Measurements from ENCODE around the gene ODC1.

The ODC1 gene

DNA sequence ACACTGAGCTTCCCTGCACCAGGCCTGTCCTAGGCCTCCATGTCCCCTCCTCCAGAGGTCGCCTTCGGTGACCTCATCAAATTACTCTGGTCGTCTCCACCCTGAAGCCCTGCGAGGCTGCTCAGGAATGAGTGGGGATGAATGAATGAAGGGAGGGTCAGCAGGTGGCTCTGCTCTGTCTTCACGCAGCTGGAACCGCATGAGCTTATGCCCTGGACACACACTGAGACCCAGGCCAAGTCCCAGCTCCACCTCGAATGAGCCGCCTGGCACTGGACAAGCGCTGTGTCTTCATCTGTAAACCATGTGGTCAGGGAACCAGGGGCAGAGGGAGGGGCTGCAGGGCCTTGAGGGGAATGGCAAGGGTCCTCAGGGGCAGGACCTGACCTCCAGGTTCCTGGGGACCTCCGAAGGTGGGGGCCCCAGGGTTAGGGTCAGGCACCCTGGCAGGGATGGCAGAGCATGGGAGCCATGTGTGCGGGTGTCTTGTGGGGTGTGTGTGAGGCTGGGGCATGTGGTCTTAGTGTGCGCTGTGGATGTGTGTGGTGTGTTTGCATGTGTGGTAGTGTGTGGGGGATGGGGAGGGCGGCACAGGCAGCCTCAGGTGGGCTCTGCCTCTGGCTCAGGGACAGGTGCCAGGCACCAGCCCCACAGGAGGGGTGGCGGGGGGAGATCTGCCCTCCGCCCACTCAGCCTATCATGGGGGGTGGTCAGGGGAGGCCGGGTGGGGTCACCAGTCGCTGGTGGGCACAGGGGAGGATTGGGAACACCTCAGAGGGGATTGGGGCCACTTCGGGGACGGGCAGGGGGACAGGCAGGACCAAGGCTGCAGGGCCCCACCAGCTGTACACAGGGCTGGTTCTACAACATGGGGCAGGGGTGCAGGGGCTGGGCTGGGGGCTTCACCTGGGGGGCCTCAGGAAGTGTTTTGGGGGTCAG, 13.9 kb downstream of the ODC1 start:
- no peak for DNase-seq (ENCODE audit: low read depth in 2 of 2)

DNA sequence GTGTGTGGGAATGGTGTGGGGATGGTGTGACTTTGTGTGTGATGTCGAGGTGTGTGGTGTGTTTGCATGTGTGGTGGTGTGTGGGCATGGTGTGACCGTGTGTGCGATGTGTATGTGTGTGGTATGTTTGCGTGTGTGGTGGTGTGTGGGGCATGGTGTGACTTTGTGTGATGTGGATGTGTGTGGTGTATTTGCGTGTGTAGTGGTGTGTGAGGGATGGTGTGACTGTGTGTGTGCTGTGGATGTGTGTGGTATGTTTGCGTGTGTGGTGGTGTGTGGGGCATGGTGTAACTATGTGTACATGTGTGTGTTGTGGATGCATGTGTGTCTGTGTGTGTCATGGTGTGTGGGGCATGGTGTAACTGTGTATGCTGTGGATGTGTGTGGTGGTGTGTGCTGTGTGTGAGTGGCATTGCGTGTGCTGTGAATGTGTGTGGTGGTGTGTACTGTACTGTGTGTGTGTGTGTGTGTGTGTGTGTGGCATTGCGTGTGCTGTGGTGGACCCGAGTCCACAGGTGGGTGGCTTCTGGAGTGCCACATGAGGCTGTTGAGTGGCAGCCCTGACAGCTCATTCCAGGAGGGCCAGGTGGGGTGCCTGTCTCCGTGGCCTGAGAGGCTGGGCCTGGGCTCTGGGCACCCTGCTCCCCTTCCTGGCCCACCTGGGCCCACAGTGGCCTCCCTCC, 14.7 kb downstream of the ODC1 start:
- DNase-seq (ENCODE audit: low read depth in 2 of 2), result no peak

DNA sequence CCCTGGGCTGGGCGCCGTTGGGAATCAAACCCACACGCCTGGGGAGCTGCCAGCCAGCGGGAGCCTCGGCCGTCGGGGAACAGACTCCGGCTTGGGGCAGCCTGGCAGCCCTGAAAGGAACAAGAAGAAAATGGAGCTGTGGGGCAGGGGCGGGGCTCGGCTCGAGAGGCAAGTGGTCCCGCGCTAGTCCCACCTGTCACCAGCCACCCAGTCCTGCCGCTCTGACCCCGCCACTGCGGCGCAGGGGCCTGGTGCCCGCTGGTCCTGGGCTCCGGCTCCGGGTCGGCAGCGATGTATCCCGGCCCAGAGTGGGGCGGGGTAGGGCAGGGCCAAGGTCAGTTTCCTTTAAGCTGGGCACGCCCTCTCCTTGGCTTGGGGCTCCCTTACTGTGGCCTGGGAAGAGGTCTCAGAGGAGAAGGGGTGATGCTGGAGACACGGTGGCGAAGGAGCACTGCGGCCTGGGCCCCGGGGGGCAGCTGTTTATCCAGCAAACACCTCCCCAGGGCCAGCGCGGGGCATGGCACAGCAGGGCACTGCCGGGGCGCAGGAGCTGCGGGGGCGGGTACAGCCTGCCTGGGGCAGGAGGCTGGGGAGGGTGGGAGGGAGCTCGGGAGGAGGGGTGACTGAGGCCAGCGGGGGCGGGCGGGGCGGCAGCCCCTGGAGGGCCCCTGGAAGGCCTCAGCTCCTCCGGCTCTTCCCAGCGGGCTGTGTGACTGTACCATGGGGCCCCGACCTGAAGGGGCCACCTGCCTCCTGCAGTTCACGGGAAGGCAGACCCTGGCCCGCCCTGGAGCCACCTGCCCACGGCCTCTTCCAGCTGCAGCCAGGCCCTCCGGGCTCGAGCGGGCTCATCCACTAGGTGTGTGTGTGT, 15.6 kb downstream of the ODC1 start:
- no peak for DNase-seq (ENCODE audit: low read depth in 2 of 2)

DNA sequence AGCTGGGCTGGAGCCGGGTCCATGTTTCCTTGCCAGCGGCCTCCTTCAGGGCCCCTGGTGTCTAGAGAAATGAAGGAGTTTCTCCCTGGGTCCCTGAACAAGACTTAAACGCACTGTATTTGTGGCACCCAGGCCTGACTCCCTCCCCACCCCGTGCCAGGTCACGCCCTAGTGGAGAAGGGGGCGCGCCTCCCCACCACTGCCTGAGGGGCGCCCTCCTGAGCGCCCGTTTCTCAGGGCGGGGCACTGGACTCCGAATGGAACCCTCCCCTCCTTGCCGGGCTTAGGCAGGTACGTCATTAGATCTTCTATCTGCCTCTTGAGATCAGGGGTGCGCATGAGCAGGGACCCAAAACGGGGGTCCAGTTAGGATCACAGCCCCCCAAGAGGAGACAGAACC, 16.3 kb downstream of the ODC1 start:
- DNase-seq (ENCODE audit: low read depth in 2 of 2), result no peak

DNA sequence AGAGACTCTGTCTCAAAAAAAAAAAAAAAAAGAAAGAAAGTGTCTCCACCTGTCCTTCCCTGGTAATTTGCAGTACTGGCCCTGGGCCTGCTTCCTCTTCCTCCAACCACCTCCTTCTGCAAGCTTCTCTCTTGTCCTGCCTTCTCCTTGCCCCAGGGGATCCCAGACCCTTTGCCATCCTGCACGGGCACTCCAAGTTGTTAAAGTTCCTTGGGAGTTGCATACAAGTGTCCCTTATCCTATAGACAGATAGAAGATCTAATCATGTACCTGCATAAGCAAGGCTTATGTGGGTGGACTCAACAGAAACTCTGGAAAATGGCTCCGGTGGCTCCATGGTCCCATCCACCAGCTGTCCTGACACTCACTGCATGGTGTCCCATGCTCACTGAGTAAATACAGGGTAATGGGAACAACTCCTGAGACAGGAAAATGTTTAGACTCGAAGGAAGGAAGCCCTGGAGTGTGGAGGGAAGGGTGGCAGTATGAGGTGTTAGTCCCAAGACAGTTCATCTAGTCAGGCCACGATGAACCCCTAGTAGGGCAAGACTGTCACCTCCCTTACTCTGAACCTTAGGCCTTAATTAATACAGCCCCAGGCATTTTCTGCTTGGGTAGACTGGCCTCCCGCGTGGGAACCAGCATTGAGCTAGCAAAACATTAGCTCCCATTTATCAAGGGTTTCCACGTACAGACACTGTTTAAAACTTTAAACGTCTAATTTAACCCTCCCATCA, 17.1 kb downstream of the ODC1 start:
- no peak for DNase-seq (ENCODE audit: low read depth in 2 of 2)

DNA sequence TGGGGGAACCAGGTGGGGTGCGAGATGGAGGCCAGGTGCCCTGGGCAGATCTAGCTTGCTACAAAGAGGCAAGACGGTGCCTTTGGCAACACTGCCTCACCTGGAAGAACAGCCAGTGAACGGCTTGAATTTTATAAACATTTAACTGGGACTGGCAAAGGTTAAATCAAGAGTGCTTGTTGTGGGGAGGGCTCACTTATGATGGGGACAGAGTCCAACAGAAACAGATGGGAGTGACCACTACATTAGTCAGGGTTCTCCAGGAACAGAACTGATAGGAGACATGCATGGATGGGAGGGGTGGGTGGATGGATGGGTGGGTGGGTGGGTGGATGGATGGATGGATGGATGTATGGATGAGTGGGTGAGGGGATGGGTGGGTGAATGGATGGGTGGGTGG, 19.2 kb downstream of the ODC1 start:
- no peak for DNase-seq (ENCODE audit: low read depth in 2 of 2)

DNA sequence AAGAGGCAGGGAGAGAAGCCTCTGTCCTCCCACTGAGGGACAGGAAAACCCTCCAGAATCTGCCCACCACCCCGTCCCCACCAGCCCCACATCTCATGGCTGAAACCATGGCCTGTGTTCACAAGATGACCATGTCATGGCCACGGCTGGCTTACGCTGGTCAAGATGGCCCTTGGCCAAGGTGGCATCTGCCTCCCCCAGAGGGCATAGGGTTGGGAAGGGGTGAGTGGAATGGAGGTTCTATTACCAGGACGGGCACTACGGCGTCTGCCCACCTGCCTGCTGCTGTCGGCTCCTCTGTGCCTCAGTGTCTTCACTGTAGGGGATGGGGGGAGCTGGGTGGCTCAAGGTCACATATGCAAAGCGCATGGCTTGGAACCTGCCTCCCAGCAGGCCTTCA, 19.8 kb downstream of the ODC1 start:
- DNase-seq (ENCODE audit: low read depth in 2 of 2), result no peak

DNA sequence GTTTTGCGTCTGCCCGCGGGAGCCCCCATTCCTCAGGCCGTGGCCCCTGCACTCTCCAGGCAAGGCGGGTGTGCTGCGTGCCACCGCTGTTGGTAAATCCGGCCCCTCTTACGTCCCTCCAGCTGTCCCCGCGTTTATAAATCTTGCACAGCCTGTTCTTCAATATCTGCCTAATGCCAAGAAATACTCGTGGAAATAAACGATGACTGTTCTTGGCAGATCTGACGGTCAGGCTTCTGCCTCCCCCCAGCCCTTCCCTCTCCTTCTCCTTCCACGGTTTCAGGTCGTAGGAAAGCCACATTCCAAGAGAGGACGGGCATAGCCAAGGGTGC, 20.5 kb downstream of the ODC1 start:
- DNase-seq (ENCODE audit: low read depth in 2 of 2), result no peak

DNA sequence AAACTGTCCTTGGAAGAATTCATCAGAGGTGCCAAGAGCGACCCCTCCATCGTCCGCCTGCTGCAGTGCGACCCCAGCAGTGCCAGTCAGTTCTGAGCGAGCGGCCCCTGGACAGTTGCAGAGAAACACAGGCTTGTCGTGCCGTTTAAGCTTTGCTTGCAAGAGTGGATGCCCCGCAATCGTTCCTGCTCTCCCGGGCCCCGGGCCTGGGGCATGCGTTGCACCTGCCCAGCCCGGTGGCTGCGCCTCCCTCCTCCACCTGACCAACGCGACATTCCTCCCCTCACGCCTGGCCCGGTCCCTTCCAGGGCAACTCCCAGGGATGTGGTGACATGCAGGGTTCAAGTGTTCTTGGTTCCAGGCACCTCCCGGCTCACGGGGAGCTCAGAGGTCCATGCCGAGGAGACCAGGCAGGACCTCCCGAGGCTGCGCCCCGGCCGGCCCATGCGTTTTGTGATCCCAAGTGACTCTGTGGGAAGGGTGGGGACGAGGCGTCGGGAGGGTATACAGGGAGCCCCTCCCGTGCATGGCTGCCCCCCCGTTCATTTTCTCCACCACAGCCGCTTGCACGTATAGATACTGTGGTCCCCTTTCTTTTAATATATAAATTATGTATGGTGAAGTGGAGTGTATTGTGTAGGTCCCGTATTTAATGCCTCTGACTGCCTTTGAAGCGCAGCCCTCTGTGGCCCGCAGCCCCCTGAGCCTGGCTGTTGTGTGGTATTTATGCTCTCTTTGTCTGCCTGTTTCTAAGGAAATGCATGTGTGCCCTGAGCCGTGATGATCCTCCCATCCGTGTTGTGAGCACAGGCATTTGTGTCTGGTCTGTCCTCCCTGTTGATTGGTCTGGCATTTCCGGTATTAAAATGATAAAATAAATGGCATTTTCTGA, 21.2 kb downstream of the ODC1 start:
- DNase-seq (ENCODE audit: low read depth in 2 of 2), result no peak

DNA sequence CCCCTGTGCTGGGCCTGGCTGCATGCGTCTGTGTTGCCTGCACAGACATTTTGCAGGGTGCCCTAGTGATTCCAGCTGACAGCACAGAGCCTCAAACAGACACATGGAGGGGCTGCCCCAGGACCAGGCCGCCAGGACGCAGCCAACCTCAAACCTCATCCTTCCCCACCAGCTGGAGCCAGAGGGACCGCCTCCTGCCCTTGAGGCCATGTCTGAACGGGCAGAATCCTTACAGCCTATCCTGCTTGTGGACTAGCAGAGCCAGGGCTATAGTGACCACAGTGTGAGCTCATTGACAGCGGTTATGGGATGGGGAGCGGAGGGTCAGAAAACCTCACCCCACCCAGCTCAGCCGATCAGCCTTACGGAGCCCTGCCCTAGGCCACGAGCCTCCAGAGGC, 22.4 kb downstream of the ODC1 start:
- no peak for DNase-seq (ENCODE audit: low read depth in 2 of 2)

DNA sequence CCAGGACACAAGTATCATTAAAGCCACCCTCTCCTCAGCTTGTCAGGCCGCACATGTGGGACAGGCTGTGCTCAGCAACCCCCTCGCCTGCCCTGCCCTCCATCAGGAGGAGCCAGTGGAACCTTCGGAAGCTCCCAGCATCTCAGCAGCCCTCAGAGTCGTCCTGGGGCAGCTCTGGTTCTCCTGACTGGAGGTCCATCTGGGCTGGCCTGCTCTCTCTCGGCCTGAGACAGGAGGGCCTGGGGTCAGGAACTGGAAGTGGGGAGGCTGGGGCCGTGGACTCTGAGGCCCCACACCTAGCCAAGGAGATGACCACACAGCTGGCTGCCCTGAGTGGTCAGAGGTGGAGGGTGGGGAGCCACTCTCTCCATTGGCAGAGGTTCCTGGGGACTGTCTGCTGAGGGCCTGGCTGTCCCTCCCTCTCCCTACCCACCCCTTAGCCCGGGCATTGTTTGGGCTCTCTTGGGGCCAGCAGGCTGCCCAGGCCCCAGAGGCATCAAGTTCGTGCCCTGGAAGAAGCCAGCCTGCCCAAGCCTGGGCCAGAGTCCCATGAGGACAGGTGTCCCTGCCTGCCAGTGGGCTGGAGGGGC, 23.1 kb downstream of the ODC1 start:
- DNase-seq (ENCODE audit: low read depth in 2 of 2), result no peak

DNA sequence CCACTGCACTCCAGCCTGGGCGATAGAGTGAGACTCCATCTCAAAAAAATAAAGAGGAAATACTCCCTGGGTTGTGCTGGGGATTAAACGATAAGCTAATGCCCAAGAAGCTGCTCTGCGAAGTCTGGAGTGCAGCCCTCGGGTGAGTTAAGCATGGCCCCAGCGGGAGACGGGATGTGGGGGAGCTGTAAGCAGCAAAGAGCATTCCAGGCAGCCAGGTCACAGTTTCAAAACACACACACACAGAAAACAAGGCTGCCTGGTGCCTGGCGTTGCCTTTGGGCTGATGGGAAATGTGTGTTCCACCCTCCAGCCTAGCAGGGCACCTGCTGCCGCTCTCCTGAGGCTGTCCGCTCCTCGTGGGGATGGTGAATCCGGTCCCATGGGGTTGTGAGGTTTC, 24.1 kb downstream of the ODC1 start:
- DNase-seq (ENCODE audit: low read depth in 2 of 2), result no peak

DNA sequence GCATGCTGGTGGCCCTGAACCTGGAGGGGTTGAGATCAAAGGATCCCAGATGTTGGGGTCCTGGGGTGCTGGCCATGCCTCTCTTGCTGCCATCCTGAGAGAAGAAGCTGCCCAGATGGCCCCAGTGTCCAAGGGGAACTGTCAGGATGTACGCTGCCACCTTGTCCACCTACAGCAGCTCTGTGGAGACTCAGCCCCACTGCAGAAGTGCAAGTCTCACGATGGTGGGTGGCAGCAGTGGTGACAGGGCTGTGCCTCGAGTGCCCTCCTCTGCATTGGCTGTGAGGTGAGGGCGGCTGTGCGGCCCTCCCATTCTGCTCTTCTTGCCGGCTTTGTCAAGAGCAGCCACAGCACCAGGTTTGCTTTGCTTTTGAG, 24.7 kb downstream of the ODC1 start:
- DNase-seq (ENCODE audit: low read depth in 2 of 2), result no peak

DNA sequence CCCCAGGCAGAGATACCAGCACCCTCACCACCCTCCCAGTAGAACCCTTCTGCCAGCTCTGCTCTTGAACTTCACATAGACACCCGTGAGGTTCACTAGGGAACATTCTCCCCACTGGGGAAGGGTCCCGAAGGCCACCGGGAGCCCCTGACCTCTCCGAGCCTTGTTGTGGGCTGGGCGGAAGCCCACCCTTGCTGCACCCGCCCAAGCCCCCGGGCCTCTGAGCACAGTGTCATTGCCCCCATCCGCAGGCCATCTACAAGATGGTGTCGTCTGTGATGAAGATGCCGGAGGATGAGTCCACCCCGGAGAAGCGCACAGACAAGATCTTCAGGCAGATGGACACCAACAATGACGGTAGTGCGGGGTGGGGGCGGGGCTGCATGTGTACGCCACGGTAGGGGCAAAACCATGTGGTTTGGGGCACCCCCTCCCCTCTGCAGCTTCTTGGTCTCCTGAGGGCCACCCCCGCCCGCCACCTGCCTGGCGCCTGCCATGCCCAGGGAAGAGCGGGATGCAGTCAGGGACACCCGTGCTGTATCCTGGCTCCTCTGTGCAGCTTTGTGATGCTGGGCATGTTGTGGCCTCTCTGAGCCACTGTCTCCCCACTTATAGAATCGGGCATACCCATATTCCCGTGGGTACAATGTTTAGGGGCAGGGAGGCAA, 25.3 kb downstream of the ODC1 start:
- DNase-seq (ENCODE audit: low read depth in 2 of 2), result no peak

DNA sequence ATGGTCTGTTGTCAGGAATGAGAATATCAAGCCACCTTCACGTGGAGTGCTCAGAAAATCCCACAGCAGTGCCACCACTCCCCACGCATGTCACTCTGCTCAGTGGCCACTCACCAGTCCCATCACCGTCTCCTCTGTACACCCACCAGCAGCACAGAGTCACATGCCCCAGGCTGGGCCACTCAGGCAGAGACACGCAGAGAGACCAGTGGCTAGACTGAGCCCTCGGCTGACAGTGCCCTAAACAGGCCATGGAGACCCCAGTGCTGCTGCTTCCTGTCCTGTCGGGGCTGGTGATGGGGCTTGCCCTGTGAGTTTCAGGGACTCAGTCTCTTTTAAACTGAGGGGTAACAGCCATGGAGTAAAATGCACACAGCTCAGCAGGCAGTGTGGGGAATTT, 25.9 kb downstream of the ODC1 start:
- DNase-seq (ENCODE audit: low read depth in 2 of 2), result no peak

DNA sequence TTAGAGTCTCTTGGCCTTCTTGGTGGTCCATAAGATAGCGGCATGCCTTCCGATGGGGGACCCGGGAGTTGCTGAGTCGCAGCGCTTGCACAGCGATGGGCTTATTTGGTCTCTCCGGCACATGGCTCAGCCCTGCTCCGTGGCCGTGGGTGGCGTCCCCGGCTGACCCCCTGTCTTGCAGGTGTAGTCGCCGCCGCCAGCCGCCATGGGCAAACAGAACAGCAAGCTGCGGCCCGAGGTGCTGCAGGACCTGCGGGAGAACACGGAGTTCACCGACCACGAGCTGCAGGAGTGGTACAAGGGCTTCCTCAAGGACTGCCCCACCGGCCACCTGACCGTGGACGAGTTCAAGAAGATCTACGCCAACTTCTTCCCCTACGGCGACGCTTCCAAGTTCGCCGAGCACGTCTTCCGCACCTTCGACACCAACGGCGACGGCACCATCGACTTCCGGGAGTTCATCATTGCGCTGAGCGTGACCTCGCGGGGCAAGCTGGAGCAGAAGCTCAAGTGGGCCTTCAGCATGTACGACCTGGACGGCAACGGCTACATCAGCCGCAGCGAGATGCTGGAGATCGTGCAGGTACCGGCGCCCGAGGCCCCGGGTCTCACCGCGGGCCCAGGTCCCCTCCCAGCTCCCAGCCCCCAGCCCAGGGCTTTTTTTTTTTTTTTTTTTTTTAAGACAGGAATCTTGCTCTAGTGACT, 28.4 kb downstream of the ODC1 start:
- no peak for DNase-seq (ENCODE audit: low read depth in 2 of 2)

DNA sequence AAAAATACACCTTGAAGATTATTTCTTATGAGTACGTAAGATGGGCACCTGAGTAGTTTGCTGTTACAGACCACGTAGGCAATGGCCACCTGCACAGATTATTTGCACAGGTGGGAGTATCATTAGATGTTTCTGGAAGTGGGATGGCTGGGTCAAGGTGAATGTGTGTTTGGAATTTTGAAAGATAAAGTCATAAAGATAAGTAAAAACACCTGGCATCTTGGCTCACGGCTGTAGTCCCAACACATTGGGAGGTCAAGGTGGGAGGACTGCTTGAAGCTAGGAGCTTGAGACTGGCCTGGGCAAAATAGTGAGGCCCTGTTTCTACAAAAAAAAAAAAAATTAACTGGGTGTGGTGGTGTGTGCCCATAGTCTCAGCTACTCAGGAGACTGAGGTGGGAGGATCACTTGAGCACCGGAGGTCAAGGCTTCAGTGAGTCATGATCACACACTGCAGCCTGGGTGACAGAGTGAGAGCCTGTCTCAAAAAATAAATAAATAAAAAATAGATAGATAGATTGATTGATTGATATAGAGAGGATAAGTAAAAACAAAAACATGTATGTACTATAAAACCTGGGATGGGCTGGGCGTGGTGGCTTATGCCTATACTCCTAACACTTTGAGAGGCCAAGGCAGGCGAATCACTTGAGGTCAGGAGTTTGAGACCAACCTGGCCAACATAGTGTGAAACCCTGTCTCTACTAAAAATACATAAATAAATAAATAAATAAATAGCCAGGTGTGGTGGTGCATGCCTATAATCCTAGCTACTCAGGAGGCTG, 30.4 kb downstream of the ODC1 start:
- no peak for DNase-seq (ENCODE audit: low read depth in 2 of 2)

DNA sequence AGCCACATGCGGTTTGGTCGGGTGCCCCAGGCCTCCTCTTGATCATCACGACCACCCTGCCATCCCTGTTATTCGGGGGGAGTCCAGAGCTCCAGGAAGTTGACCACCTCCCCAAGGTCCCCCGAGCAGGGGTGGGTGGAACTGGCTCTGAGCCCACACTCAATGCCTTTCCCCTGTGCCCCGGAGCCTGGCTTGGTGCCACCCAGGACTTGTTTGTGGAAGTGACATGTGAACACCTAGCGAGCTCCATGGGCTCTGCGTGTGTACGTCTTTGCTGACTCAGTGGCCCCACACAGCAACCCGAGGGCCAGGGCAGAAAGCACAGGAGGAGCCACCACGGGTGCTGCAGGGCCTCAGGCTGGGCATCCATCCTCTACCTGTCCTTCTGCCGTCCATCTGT, 32.5 kb downstream of the ODC1 start:
- no peak for DNase-seq (ENCODE audit: low read depth in 2 of 2)
